ENCODE measurements around the gene CNTFR. TPM values are rescaled to one million over a fixed set of nuclear protein-coding genes. Genes with fewer than 3 reads are reported as not detected.

Gene CNTFR
- total RNA-seq, 1 experiment from 2014 or later = 4.5 TPM

GRCh38 chr9:34501889-34502425 is 87.6 kb downstream of the CNTFR start:
- intact Hi-C loops (cut with micrococcal nuclease; ENCODE audit: unreplicated experiment) = loop anchor here (1.0 to 5.0 kb wide), 3 partner anchors 85 to 170 kb away; no protein-coding TSS in a partner anchor
- BruUV-seq (replicated peaks) = no TSS peak
- H3K4me3 ChIP-seq (ENCODE audit: low read depth, low read length, poor library complexity, severe bottlenecking) = no peak overlapping the region
- DNase-seq (ENCODE audit: low spot score) = peak; percentile 34
- ChIA-PET POLR2A (ENCODE audit: low non-redundant PET) (interaction anchor here (0.5 kb wide), 1 partner anchor 97 kb away, joined by 3 read pairs; no protein-coding TSS in a partner anchor), CTCF (interaction anchor here (0.7 to 2.2 kb wide), 2 partner anchors 64 to 98 kb away, joined by 3 to 9 read pairs (median 8); no protein-coding TSS in a partner anchor)
- H3K27me3 ChIP-seq (replicated peaks; ENCODE audit: insufficient read depth, low read depth, low read length, poor library complexity) = no peaks in the 10 kb centered on the region
- no peak overlapping the region for H3K27ac ChIP-seq (ENCODE audit: low read depth, low read length, poor library complexity, severe bottlenecking)
- no peaks in the 10 kb centered on the region for H3K4me1 ChIP-seq (ENCODE audit: insufficient read depth, low read length, poor library complexity, severe bottlenecking)
- no peaks in the 10 kb centered on the region for H3K36me3 ChIP-seq (ENCODE audit: insufficient read depth, low read length, poor library complexity, severe bottlenecking)
- 0 out of 2 replicates have a peak, but pooled peaks have one; percentile 31 for TF ChIP-seq CTCF (conservative IDR thresholded peaks at IDR 0.05; ENCODE audit: low read depth, low read length)
- no peak for TF ChIP-seq EZH2 (IDR thresholded peaks at IDR 0.05; ENCODE audit: borderline replicate concordance, low read depth, low read length, poor library complexity, severe bottlenecking)
- no peaks in the 10 kb centered on the region for H3K9me3 ChIP-seq (ENCODE audit: low read depth, low read length, poor library complexity, severe bottlenecking)

Other genes starting within 250 kb of the CNTFR start
- 7.8 and 7.9 TPM in 2 replicates for gene MYORG, start 212.8 kb downstream of the CNTFR start, total RNA-seq (2021)
- gene FAM219A, start 131.2 kb downstream of the CNTFR start, total RNA-seq (2021) = 62.1 and 63.3 TPM in 2 replicates
- gene DNAI1, start 130.9 kb downstream of the CNTFR start, total RNA-seq (2021) = 1.4 TPM in 1 of 2 replicates, not detected in the other
- gene ENHO, start 66.7 kb downstream of the CNTFR start, total RNA-seq (2021) = 1.2 and 2.8 TPM in 2 replicates
- gene RPP25L, start 22.4 kb upstream of the CNTFR start, total RNA-seq (2021) = 19.7 and 31.6 TPM in 2 replicates
- gene DCTN3, start 30.8 kb upstream of the CNTFR start, total RNA-seq (2021) = 79.3 and 89.4 TPM in 2 replicates
- not detected in 2 replicates for gene ARID3C, start 39.3 kb upstream of the CNTFR start, total RNA-seq (2021)
- 165 and 172 TPM in 2 replicates for gene SIGMAR1, start 48.1 kb upstream of the CNTFR start, total RNA-seq (2021)
- gene GALT, start 57.0 kb upstream of the CNTFR start, total RNA-seq (2021) = 27.6 and 37.6 TPM in 2 replicates
- 5.6 and 12.1 TPM in 2 replicates for gene IL11RA, start 62.5 kb upstream of the CNTFR start, total RNA-seq (2021)
- gene CCL27, start 72.9 kb upstream of the CNTFR start, total RNA-seq (2021) = not detected in 2 replicates
- not detected in 2 replicates for gene CCL19, start 101.6 kb upstream of the CNTFR start, total RNA-seq (2021)
- gene CCL21, start 120.4 kb upstream of the CNTFR start, total RNA-seq (2021) = not detected in 2 replicates

Measured in A673 (cell line).